Loucy (cell line): ENCODE results near the gene BCHE.

ENCODE experiments used
- H2AFZ ChIP-seq: fragments of 200-600 bp; sonication (generic); 2 replicates; pipeline ENCODE4 v1.6.0; 2016; ENCODE audit warnings: antibody characterized with exemption, mild to moderate bottlenecking, low read length, moderate library complexity
- H3F3A ChIP-seq: fragments of 200-600 bp; 2 replicates; pipeline ENCODE4 v1.6.0; 2016; ENCODE audit warnings: antibody characterized with exemption, low read depth, mild to moderate bottlenecking
- H3K27me3 ChIP-seq: fragments of 200-600 bp; sonication (generic); 2 replicates; pipeline ENCODE4 v1.6.1; 2014; ENCODE audit warnings: low read length, mild to moderate bottlenecking; ENCODE audit not compliant: insufficient read depth, poor library complexity, severe bottlenecking
- H3K36me3 ChIP-seq: fragments of 200-600 bp; sonication (generic); 2 replicates; pipeline ENCODE4 v1.6.1; 2016; ENCODE audit warnings: low read length; ENCODE audit not compliant: insufficient read depth
- H3K4me1 ChIP-seq: fragments of 200-600 bp; sonication (generic); 2 replicates; pipeline ENCODE4 v1.5.1; 2014; ENCODE audit warnings: low read length, mild to moderate bottlenecking; ENCODE audit not compliant: insufficient read depth, poor library complexity, severe bottlenecking
- H3K4me2 ChIP-seq: fragments of 200-600 bp; sonication (generic); 2 replicates; pipeline ENCODE4 v1.6.0; 2014; ENCODE audit warnings: antibody characterized with exemption, low read length, low read depth, mild to moderate bottlenecking; ENCODE audit not compliant: poor library complexity, severe bottlenecking
- H3K4me3 ChIP-seq: fragments of 200-600 bp; sonication (generic); 2 replicates; pipeline ENCODE4 v1.5.1; 2014; ENCODE audit warnings: low read length, mild to moderate bottlenecking, mixed read lengths; ENCODE audit not compliant: poor library complexity, severe bottlenecking
- H3K79me2 ChIP-seq: fragments of 200-600 bp; sonication (generic); 2 replicates; pipeline ENCODE4 v1.6.1; 2014; ENCODE audit warnings: low read length; ENCODE audit not compliant: insufficient read depth
- H3K9ac ChIP-seq: fragments of 200-600 bp; sonication (generic); 2 replicates; pipeline ENCODE4 v1.6.0; 2014; ENCODE audit warnings: mild to moderate bottlenecking, low read depth, low read length, moderate library complexity; ENCODE audit not compliant: poor library complexity, severe bottlenecking
- H3K9me2 ChIP-seq: fragments of 200-600 bp; sonication (generic); replicated peaks from 2 replicates; pipeline ENCODE4 v1.6.1; 2016; ENCODE audit warnings: low read depth, low read length, mixed read lengths
- H3K9me3 ChIP-seq: fragments of 200-600 bp; sonication (generic); 2 replicates; pipeline ENCODE4 v1.6.1; 2014; ENCODE audit warnings: mild to moderate bottlenecking, antibody characterized with exemption, low read length, low read depth; ENCODE audit not compliant: insufficient read depth
- H4K20me1 ChIP-seq: fragments of 200-600 bp; sonication (generic); 2 replicates; pipeline ENCODE4 v1.6.0; 2014; ENCODE audit warnings: antibody characterized with exemption, low read length, mild to moderate bottlenecking; ENCODE audit not compliant: insufficient read depth, poor library complexity, severe bottlenecking
- EZH2phosphoT487 ChIP-seq: fragments of 200-600 bp; IDR thresholded peaks from 2 replicates; pipeline ENCODE4 v1.6.1; 2018; ENCODE audit warnings: antibody characterized with exemption, mild to moderate bottlenecking, moderate library complexity, borderline replicate concordance
- TF ChIP-seq, protein P1 (sequence below): fragments of 200-600 bp; sonication (generic); conservative IDR thresholded peaks from 2 replicates; pipeline ENCODE4 v1.5.1; 2014; ENCODE audit warnings: mild to moderate bottlenecking, antibody characterized with exemption, low read length

The BCHE gene

DNA sequence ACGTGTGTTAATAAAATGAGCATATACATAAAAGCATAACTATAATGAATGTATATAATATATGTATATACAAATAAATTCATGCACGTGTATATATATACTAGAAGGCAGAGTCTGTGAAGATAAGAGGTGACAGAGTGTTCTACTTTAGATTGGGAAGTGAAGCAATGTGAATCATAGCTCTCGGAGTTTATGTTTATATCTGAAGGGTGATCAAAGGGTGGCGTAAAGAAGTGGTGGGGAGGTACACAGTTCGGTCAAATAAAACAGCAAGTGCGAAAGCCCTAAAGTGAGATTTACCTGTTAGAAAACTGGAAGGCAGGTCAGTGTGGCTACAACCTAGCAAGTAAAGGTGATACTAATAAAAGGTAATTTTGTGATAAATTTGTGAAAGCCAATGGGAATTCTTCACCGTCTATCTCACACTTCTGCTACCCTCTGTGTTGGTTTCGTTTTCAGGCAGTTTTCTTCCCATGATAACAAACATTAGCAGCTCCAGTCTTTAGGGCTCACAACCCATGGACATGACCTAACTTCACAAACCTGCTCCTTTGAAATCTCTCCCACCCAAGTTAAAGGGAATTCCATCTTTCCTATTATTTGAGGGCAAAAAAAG lies 46.7 kb upstream of the BCHE start:
- Histone ChIP-seq H2AFZ (peak overlapping the region; percentile 95), H3K27me3 (no peaks in the 10 kb centered on the region), H3K9ac (no peak overlapping the region), H3F3A (no peaks in the 10 kb centered on the region), H3K79me2 (no peaks in the 10 kb centered on the region), H3K4me2 (peak overlapping the region; percentile 52), H4K20me1 (no peaks in the 10 kb centered on the region), H3K9me3 (no peaks in the 10 kb centered on the region), H3K36me3 (no peaks in the 10 kb centered on the region), H3K4me3 (peak overlapping the region; percentile 72), H3K4me1 (no peaks in the 10 kb centered on the region), H3K9me2 (no peaks in the 10 kb centered on the region)
- TF ChIP-seq, protein P1, sequence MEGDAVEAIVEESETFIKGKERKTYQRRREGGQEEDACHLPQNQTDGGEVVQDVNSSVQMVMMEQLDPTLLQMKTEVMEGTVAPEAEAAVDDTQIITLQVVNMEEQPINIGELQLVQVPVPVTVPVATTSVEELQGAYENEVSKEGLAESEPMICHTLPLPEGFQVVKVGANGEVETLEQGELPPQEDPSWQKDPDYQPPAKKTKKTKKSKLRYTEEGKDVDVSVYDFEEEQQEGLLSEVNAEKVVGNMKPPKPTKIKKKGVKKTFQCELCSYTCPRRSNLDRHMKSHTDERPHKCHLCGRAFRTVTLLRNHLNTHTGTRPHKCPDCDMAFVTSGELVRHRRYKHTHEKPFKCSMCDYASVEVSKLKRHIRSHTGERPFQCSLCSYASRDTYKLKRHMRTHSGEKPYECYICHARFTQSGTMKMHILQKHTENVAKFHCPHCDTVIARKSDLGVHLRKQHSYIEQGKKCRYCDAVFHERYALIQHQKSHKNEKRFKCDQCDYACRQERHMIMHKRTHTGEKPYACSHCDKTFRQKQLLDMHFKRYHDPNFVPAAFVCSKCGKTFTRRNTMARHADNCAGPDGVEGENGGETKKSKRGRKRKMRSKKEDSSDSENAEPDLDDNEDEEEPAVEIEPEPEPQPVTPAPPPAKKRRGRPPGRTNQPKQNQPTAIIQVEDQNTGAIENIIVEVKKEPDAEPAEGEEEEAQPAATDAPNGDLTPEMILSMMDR, result no peak
- no peak for TF ChIP-seq EZH2phosphoT487

DNA sequence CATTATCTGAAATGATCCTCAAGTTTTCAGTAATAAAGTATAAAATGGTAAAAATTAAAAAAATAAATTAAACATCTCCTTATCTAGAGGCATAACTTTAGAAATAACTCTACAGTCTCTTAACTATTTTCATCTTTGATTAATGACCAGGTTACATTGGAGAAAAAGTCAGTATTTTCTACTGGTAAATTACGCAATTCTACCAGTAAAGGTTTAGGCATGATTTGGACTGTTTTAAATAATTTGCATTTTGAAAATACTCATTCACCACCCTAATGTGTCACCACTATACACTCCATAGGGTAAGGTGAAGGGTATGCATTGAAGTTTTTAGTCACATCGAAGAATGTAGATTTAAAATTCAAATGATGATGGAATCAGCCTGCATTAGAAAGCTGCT lies 45.9 kb upstream of the BCHE start:
- peak overlapping the region; percentile 95; the same call in 1 of the 2 replicates for H2AFZ ChIP-seq

GRCh38 chr3:165875644-165876043 lies 38.4 kb upstream of the BCHE start:
- no peaks in the 10 kb centered on the region for H3K27me3 ChIP-seq
- TF ChIP-seq, protein P1, result no peak
- TF ChIP-seq EZH2phosphoT487, result no peak
- H4K20me1 ChIP-seq, result no peaks in the 10 kb centered on the region
- H3K4me3 ChIP-seq, result no peak overlapping the region
- no peaks in the 10 kb centered on the region for H3K9me3 ChIP-seq
- no peaks in the 10 kb centered on the region for H3K36me3 ChIP-seq
- H3K79me2 ChIP-seq, result no peaks in the 10 kb centered on the region
- H3K4me2 ChIP-seq, result no peak overlapping the region
- no peak overlapping the region for H2AFZ ChIP-seq
- no peaks in the 10 kb centered on the region for H3K9me2 ChIP-seq
- no peak overlapping the region for H3K9ac ChIP-seq
- no peaks in the 10 kb centered on the region for H3K4me1 ChIP-seq
- no peaks in the 10 kb centered on the region for H3F3A ChIP-seq

More for the DNA sequence above, 45.9 kb upstream of the BCHE start:
- Histone ChIP-seq H3K9me2 (no peaks in the 10 kb centered on the region), H3K9me3 (no peaks in the 10 kb centered on the region), H3K36me3 (no peaks in the 10 kb centered on the region), H3K4me2 (peak overlapping the region; percentile 52), H3F3A (no peaks in the 10 kb centered on the region), H3K27me3 (no peaks in the 10 kb centered on the region), H3K4me3 (peak overlapping the region; percentile 72), H4K20me1 (no peaks in the 10 kb centered on the region), H3K4me1 (no peaks in the 10 kb centered on the region), H3K9ac (no peak overlapping the region), H3K79me2 (no peaks in the 10 kb centered on the region)
- TF ChIP-seq, protein P1, result no peak
- no peak for TF ChIP-seq EZH2phosphoT487
